ENCODE data around the gene TLL2.

GRCh38 chr10:96339956-96340904, 173.5 kb downstream of the TLL2 start:
- TF ChIP-seq ZBTB7A (IDR thresholded peaks at IDR 0.05; ENCODE audit: low read depth) = no peak
- TF ChIP-seq CREB1 (IDR thresholded peaks at IDR 0.05; ENCODE audit: low read depth) = no peak
- TF ChIP-seq MAX (IDR thresholded peaks at IDR 0.05) = no peak
- no peak for TF ChIP-seq EP300 (IDR thresholded peaks at IDR 0.05; ENCODE audit: borderline replicate concordance)
- TF ChIP-seq CEBPB (IDR thresholded peaks at IDR 0.05) = no peak
